HG03175 (cell line): ENCODE data around the gene KCNG3.

Source experiments
- ATAC-seq: cut with Tn5 transposase; IDR thresholded peaks from one replicate; pipeline ENCODE4 v1.9.1; 2021; ENCODE audit warnings: mild to moderate bottlenecking, moderate library complexity; ENCODE audit not compliant: unreplicated experiment

Gene KCNG3, protein sequence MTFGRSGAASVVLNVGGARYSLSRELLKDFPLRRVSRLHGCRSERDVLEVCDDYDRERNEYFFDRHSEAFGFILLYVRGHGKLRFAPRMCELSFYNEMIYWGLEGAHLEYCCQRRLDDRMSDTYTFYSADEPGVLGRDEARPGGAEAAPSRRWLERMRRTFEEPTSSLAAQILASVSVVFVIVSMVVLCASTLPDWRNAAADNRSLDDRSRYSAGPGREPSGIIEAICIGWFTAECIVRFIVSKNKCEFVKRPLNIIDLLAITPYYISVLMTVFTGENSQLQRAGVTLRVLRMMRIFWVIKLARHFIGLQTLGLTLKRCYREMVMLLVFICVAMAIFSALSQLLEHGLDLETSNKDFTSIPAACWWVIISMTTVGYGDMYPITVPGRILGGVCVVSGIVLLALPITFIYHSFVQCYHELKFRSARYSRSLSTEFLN

DNA sequence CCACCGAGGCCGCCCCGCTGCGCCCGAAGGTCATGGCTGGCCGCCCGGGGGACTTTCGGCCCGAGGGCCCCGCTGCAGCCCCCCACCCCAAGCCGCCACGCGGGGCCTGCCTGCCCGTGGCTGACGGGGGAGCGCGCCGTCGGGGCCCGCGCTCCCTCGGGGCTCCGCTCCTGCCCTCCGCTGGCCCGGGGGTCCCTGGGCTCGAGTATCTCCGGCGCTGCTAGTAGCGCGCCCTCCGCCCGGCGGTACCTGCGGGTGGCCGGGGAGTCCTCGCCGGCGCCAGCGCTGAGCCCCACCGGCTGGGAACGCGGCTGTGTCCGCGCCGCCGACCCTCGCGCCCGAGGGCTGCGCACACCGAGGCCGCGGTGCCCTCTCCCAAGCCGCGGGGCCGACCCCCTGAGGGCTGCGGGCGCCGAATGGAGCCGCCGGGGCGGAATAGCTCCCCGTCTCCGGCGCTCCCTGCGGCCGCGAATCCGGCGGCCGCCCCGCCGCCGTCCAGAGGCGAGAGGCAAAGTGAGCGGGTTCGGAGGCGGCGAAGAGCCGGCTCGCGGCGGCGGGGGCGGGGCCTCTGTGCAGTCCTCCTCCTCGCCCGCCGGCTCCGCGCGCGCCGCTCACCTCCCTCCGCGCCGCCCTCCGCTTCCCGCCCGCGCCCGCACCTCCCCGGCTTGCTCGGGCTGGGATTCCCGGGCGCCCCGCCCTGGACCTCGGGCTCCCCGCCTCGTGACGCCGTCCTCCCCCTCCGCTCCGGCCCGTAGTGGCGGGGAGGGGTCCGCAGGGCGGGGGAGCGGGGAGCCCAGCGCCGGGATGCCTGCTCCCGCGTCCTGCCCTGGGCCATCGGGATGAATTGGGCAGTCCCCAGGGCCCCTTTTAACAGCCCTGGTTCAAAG is at the start of gene KCNG3:
Gene KCNG3, minus strand, starts transcription at position 515 of the 887 bp plus-strand sequence. Its CDS starts 481 bp downstream, at position 34.
- peak; percentile 52 for ATAC-seq

DNA sequence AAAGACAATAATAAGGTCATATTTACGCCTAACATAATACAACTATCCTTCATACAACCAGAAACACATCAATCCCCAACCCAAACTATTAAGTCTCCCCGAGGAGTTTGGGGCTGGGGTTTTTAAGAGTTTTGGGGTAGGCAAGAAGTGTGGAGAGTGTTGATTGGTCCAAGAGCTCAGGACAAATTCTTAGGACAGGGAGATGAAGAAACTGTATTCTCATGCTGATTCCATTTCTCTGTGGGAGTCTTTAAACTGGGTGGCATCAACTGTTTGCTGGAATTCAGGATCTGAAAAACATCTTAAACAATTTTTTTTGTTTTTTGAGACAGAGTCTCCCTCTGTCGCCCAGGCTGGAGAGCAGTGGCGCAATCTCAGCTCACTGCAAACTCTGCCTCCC is 49.1 kb upstream of the KCNG3 start:
- no peak for ATAC-seq

DNA sequence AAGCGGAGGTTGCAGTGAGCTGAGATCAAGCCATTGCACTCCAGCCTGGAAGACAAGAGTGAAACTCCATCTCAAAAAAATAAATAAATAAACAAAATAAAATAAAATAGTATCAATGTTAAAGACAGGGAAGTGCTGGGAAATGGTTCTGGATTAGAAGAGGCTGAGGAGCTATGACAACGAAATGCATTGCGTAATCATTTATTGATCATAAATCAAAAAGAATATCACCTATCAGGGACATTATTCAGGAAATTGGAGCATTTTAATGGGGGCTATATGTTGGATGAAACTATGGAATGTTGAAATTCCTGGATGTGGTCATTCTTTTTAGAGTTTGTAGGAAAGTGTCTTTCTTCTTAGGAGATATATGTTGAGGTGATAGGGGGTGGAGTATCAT is 43.7 kb upstream of the KCNG3 start:
- ATAC-seq, result no peak

DNA sequence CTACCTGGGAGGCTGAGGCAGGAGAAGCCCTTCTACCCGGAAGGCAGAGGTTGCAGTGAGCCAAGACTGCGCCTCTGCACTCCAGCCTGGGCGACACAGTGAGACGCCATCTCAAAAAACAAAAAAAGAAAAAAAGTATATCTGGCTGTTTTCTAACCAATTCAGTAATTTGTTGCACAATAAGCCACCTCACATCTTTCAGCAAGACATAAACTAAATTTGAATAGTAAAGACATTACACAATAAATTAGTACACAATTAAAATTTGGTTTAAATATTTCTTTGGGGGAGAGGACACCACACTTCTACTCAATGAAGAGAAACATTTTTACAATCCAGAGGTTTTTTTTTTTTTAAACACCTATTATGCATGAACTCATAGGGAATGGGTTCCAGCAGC is 38.6 kb upstream of the KCNG3 start:
- ATAC-seq, result no peak

DNA sequence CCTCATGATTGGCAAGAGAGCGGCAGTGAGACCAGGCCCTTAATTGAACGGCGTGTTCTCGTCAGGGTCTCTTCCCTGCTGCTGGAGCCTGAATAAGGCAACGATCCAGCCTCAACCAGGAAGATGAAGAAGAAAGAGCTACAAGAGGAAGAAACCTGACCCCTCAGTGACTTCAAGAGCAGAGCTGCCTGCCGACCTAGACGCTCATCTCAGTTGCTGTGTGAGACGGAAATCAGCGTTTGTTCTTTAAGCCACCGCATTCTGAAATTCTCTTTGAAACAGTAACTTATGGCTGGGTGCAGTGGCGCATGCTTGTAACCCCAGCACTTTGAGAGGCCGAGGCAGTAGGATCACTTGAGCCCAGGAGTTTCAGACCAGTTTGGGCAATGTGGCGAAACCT is 29.6 kb upstream of the KCNG3 start:
- no peak for ATAC-seq

DNA sequence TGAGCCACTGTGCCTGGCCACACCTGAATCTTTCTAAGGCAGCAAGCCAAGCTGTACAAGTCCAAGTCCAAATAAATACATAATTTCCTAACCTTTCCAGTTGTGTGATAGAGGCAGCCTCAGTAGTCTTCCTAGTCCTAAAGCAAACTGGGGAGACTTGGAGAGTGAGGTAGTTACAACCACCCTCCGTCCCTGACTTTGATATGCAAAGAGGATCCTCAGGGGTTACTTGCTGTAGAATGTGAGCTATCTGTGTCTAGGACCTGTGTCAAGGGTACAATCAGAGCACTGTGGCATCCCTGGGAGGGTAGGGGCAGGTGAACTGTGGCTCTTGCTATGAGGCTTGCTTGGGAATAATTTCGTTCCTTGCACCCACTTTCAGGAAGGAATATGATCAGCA is 28.3 kb upstream of the KCNG3 start:
- ATAC-seq, result no peak

DNA sequence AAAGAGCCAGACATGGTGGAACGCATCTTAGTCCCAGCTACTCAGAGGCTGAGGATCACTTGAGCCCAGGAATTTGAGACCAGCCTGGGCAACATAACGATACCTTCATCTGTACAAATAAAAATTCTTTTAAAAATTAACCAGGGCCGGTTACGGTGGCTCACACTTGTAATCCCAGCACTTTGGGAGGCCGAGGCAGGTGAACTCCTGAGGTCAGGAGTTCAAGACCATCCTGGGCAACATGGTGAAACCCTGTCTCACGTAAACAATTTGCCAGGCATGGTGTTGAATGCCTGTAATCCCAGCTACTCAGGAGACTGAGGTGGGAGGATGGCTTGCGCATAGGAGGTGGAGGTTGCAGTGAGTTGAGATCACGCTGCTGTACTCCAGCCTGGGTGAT is 25.8 kb upstream of the KCNG3 start:
- ATAC-seq, result no peak

DNA sequence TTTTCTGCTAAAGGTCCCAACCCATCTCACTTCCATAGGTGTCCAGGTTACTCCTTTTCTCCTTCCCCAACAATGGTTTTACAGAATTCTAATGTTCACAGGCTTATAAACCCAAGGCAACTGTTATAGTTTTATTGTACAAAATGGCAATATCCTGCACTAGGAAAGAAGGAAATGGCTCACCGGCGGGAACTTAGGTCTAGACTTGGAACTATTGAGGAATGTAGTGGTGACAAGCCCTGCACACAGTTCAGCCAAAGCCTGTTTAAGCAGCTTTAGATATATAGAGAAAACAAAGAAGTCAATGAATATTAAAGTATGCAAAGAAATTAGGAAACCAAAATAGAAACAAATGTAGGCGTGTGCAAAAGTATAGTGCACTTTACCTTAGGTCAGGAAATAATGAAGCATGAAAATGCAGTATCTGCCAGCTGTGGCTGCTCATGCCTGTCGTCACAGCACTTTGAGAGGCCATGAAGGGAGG is 22.7 kb upstream of the KCNG3 start:
- ATAC-seq, result no peak

DNA sequence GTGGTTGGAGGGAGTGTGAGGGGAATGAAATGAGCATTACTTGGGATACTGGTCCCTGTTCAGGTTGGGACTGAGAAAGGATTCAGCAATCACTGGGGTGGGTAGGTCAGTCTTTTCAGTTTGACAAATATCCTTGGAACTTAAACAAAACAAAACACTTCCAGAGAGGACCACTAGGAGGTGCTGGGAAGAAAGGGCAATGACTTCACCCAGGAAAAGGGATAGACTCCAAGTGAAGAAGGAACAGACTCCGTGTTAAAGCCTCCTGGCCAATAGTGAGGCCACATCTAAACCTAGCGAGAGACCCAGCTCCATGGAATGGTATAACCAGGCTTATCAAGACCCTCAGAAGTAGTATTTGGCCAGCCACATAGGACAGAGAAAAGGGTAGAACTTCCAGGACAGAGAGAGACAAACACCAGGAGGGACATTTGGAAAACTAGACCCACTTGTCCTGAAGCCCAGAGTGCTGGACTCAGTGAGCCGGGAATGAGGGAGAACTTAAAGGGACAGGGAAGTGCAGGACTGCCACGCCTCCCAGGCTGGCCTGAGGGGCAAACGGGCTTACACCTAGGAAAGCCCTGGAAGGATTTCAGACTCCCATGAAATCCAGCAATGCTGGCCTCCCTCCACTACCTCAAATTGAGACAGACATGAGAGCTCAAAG is 19.6 kb upstream of the KCNG3 start:
- no peak for ATAC-seq

DNA sequence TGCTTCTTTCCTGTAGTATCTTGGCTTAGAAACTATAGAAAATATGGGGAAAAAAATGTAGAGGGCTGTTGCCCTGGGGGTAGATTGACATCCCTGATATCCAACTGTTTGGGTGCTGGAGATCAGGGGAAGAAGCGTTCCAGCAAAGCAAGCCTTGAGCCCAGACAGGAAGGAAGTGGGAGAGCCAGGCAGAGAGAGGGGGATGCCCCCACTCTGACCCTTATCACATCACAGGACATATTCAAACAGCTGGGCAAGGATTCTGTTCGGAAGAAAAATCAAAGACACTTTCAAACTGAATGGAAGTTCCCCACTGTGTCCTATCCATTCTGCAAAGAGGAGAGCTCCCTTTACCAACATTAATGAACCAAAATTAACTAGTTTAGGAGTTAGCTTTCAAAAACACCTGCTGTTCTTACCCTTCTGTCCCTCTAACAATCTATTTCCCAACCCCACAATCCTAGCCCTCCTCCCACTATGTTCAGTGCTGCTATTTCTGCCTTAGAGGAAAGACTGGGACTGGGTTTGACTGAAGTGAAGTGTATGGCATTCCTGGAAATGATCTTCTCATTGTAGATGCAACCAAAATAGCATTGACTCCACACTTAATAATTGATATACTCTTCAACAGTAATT is 16.9 kb upstream of the KCNG3 start:
- ATAC-seq, result no peak

DNA sequence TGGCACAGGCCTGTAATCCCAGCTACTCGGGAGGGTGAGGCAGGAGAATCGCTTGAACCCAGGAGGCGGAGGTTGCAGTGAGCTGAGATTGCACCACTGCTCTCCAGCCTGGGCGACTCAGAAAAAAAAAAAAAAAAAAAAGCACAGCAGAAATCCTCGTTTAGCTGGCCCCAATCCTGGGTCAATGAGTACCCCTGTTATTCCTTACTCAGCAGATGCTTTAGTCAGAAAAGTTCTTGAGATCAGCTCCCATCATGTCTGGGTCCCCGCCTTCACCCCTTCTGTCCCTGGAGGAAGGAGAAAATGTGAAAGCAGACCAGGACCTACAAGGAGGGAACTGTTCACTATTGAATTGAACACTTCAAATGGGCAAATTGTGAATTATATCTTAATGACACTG is 16.4 kb upstream of the KCNG3 start:
- ATAC-seq, result no peak

DNA sequence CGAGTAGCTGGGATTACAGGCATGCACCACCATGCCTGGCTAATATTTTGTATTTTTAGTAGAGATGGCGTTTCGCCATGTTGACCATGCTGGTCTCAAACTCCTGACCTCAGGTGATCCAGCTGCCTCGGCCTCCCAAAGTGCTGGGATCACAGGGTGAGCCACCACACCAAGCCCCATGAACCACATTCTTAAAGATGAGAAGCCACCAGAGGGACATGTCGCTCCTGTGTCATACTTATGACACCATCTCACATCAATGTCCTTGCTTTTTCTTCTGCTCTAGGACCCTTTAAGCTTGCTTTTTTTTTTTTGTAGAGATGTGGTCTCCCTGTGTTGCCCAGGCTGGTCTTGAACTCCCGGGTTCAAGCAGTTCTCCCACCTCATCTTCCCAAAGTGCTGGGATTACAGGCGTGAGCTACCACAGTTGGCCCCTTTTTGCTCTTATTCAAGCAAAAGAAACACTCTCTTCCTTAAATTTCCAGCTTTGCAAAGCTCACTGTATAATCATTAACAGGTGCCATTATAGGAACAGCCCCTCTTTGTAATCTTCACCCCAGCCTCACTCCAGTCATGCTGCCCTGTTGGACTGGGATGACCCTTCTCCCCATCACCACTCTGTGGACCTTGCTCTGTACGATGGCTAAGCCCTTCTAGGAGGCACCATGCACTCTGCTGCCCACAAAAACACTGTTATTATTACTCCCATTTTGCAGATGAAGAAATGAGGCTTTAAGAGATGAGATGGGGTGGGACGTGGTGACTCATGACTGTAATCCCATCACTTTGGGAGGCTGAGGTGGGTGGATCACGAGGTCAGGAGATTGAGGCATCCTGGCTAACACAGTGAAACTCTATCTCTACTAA is 10.8 kb upstream of the KCNG3 start:
- ATAC-seq, result no peak

DNA sequence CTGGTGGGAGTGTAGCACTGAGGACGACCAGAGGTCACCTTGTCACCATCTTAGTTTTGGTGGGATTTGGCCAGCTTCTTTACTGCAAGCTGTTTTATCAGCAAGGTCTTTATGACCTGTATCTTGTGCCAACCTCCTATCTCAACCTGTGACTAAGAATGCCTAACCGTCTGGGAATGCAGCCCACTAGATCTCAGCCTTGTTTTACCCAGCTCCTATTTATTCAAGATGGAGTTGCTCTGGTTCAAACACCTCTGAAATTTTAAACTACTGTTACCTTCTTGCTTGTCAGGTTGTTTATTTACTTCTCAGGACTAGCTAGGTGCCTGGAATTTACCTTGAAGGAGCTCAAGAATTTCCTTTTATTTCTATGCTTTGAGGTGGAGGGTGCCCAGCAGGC is 9.5 kb upstream of the KCNG3 start:
- no peak for ATAC-seq

DNA sequence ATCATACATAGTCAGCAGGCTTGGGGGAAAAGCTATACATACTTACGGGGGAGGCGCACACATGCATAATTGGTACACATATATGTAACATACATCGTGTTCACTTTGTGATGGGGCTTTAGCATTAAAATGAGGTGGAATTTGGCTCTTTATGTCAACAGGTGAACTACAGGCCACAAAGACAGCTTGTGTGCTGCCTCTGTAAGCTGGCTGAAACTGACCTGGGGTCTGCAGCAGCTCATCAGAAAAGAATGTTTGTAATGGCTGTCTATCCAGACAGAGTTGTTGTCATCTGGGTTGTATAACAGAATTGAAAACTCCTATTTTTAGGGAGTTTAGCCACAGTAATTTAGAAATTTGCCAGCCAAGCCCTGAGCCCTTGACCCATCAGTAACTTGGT is 4.7 kb upstream of the KCNG3 start:
- ATAC-seq, result no peak

DNA sequence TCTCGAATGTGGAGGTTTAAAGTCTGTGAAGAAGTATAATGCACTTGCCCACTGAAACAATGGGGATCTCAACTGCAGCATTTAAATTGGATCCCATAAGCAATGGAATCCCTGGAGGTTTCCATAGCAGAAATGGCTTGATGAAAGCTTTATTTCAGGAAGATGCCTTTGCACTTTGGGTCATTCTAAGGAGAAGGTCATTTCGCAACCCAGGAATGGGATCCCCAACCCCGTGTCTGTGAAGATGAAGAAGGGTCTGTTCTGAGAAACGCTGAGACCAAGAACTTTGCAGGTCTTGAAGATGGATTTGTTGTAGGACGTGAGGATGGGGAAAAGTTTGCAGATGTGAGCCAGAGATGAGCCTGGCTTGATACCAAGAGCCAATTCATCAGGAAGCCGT is 1.8 kb upstream of the KCNG3 start:
- no peak for ATAC-seq

DNA sequence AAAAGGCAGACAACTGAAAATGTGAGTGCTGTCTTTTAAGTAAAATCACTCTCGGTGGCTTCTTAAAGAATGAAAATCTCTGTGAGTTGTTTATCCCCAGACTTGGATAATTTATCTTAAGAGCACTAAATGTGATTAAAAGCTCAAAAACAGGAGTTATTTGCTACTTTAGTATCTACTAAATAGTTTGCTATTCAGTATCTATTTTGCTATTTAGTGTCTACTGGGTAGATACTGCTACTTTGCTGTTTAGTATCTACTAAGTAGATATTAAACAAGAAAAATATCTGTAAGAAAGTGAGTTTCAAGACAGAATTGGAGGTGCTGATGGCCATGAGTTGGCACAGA is 1.4 kb upstream of the KCNG3 start:
- no peak for ATAC-seq

DNA sequence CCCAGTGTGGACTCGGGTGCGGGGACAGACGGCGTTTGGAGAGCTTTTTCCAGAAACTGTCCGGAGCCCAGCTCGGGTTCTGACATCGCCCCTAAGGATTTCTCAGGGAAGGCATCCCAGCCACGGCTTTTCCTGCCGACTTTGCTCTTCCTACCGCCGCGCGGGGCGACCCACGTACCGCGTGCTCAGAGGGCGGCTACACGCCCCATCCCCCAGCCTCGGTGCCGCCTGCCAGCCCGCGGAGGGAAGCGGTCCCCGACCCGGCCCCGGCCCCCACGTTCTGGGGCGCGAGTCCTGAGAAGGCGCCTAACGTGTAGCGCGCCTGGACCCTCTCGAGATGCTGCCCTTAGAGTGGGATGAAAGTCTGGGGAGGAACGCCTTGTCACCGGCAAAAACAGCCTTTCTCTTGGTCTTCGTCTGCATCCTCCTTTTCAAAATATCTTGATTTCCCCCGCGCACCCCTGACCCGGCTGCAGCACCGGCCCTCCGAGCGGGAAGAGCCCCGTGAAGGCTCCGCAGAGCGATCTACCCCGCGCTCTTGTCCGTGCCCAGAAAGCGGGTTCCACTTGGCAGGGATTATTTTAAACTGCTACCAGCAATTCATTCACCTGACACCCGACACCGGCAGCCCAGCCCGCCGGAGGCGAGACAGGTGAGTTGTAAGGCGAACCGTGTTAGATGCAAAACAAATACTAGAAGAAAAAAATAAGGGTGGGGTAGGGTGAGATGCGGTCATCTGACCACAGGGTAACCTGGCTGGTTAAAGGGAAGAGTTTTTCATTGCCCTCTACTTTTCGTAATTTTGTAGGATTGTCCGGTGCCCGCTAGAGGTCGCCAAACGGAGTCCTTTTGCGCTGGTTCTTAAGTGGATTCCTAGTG is 812 bp upstream of the KCNG3 start:
- peak; percentile 70 for ATAC-seq

DNA sequence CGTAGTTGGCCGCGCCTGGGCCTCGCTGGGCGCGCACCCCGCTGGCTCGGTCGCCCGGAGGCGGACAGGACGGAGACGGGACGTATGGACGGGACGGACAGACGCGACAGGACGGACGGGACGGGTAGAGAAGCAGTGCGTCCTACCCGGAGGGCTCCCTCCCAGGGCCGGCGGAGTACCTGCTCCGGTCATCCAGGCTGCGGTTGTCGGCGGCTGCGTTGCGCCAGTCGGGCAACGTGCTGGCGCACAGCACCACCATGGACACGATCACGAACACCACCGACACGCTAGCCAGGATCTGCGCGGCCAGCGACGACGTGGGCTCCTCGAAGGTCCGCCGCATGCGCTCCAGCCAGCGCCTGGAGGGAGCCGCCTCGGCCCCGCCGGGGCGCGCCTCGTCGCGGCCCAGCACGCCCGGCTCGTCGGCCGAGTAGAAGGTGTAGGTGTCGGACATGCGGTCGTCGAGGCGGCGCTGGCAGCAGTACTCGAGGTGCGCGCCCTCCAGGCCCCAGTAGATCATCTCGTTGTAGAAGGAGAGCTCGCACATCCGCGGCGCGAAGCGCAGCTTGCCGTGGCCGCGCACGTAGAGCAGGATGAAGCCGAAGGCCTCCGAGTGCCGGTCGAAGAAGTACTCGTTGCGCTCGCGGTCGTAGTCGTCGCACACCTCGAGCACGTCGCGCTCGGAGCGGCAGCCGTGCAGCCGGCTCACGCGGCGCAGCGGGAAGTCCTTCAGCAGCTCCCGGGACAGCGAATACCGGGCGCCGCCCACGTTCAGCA is 903 bp downstream of the KCNG3 start:
- no peak for ATAC-seq
